Skeletal muscle satellite cell (primary cell): ENCODE measurements around the gene SLC39A13. TPM values are rescaled to one million over a fixed set of nuclear protein-coding genes. Genes with fewer than 3 reads are reported as not detected.
"Not testable (repeated sequence)": the region's sequence is repeated elsewhere in the genome, so short reads cannot be mapped to it uniquely, and the experiment has no call there.

Source experiments
- H3K27me3 ChIP-seq: 2 replicates; pipeline ENCODE4 v1.7.0; 2013; ENCODE audit warnings: low read length; ENCODE audit not compliant: control insufficient read depth, insufficient read depth
- H3K36me3 ChIP-seq: 2 replicates; pipeline ENCODE4 v1.7.0; 2013; ENCODE audit warnings: mild to moderate bottlenecking, control low read depth, low read length; ENCODE audit not compliant: insufficient read depth
- H3K4me1 ChIP-seq: 2 replicates; pipeline ENCODE4 v1.7.0; 2013; ENCODE audit warnings: low read length; ENCODE audit not compliant: control insufficient read depth, insufficient read depth
- H3K4me2 ChIP-seq: 2 replicates; pipeline ENCODE4 v1.7.0; 2013; ENCODE audit warnings: mild to moderate bottlenecking, low read length
- H3K4me3 ChIP-seq: 2 replicates; pipeline ENCODE4 v1.7.0; 2013; ENCODE audit warnings: low read length
- H3K9ac ChIP-seq: 2 replicates; pipeline ENCODE4 v1.7.0; 2013; ENCODE audit warnings: mild to moderate bottlenecking, low read depth, low read length, moderate library complexity
- H3K9me3 ChIP-seq: replicated peaks from 2 replicates; pipeline ENCODE4 v1.7.0; 2013; ENCODE audit warnings: mild to moderate bottlenecking, control low read depth, low read length
- small RNA-seq: library from RNA; depleted of rRNA; stranded (forward); fragments of <200 nt; gene quantifications from one replicate; pipeline ENCODE3, GENCODE V24; 2012

SLC39A13 gene

GRCh38 chr11:47448566-47449427 lies 40.4 kb downstream of the SLC39A13 start, which contains the start of gene RAPSN:
Gene RAPSN, minus strand, starts transcription at chr11:47449136. Its CDS starts 172 bp downstream, at chr11:47448964.
- peaks cover 22% of the 10 kb centered on the region for H3K4me1 ChIP-seq
- H3K27me3 ChIP-seq: no peaks in the 10 kb centered on the region
- peak within 1 kb of the TSS; percentile 86 for H3K9ac ChIP-seq
- peaks cover 10% of the 10 kb centered on the region for H3K36me3 ChIP-seq
- H3K4me3 ChIP-seq: peak within 1 kb of the TSS; percentile 73
- H3K4me2 ChIP-seq: peak within 1 kb of the TSS; percentile 79
- no peaks in the 10 kb centered on the region for H3K9me3 ChIP-seq

GRCh38 chr11:47449541-47449940 lies 41.2 kb downstream of the SLC39A13 start:
- H3K4me2 ChIP-seq: peak overlapping the region; percentile 79
- no peaks in the 10 kb centered on the region for H3K27me3 ChIP-seq
- peaks cover 22% of the 10 kb centered on the region for H3K4me1 ChIP-seq
- H3K4me3 ChIP-seq: no peak overlapping the region
- H3K36me3 ChIP-seq: peaks cover 10% of the 10 kb centered on the region
- peak overlapping the region; percentile 86 for H3K9ac ChIP-seq
- H3K9me3 ChIP-seq: no peaks in the 10 kb centered on the region

GRCh38 chr11:47451436-47451835 lies 43.0 kb downstream of the SLC39A13 start:
- Histone ChIP-seq H3K4me2 (no peak overlapping the region), H3K27me3 (no peaks in the 10 kb centered on the region), H3K4me1 (peaks cover 22% of the 10 kb centered on the region), H3K9me3 (no peaks in the 10 kb centered on the region), H3K9ac (no peak overlapping the region), H3K36me3 (peaks cover 7% of the 10 kb centered on the region), H3K4me3 (no peak overlapping the region)

GRCh38 chr11:47451990-47452389 lies 43.6 kb downstream of the SLC39A13 start:
- Histone ChIP-seq H3K4me3 (no peak overlapping the region), H3K9me3 (no peaks in the 10 kb centered on the region), H3K9ac (no peak overlapping the region), H3K27me3 (no peaks in the 10 kb centered on the region), H3K4me2 (no peak overlapping the region), H3K4me1 (peaks cover 19% of the 10 kb centered on the region), H3K36me3 (peaks cover 6% of the 10 kb centered on the region)

GRCh38 chr11:47453365-47453764 lies 45.0 kb downstream of the SLC39A13 start:
- H3K4me1 ChIP-seq: peaks cover 11% of the 10 kb centered on the region
- no peak overlapping the region for H3K4me2 ChIP-seq
- no peak overlapping the region for H3K4me3 ChIP-seq
- no peaks in the 10 kb centered on the region for H3K9me3 ChIP-seq
- H3K27me3 ChIP-seq: no peaks in the 10 kb centered on the region
- H3K9ac ChIP-seq: no peak overlapping the region
- no peaks in the 10 kb centered on the region for H3K36me3 ChIP-seq

- not testable (repeated sequence) for H3K9ac ChIP-seq, H3K4me3 ChIP-seq, H3K9me3 ChIP-seq, H3K4me1 ChIP-seq, H3K4me2 ChIP-seq, H3K36me3 ChIP-seq, H3K27me3 ChIP-seq
These were observed 45.9 kb downstream of the SLC39A13 start for GRCh38 chr11:47454258-47454671.

GRCh38 chr11:47460571-47461235 lies 52.3 kb downstream of the SLC39A13 start:
- H3K4me2 ChIP-seq: no peak overlapping the region
- H3K27me3 ChIP-seq: no peaks in the 10 kb centered on the region
- H3K9ac ChIP-seq: no peak overlapping the region
- H3K4me3 ChIP-seq: no peak overlapping the region
- no peaks in the 10 kb centered on the region for H3K9me3 ChIP-seq
- H3K36me3 ChIP-seq: peaks cover 21% of the 10 kb centered on the region
- H3K4me1 ChIP-seq: peaks cover 26% of the 10 kb centered on the region

- H3K9ac ChIP-seq: no peak overlapping the region
- peaks cover 37% of the 10 kb centered on the region for H3K4me1 ChIP-seq
- H3K36me3 ChIP-seq: peaks cover 21% of the 10 kb centered on the region
- no peak overlapping the region for H3K4me3 ChIP-seq
- H3K27me3 ChIP-seq: no peaks in the 10 kb centered on the region
- no peak overlapping the region for H3K4me2 ChIP-seq
- H3K9me3 ChIP-seq: no peaks in the 10 kb centered on the region
These were observed 53.5 kb downstream of the SLC39A13 start for GRCh38 chr11:47461876-47462275.

GRCh38 chr11:47464483-47464882 lies 56.1 kb downstream of the SLC39A13 start:
- Histone ChIP-seq H3K4me1 (peaks cover 56% of the 10 kb centered on the region), H3K9me3 (no peaks in the 10 kb centered on the region), H3K27me3 (no peaks in the 10 kb centered on the region), H3K36me3 (peaks cover 32% of the 10 kb centered on the region), H3K4me3 (no peak overlapping the region), H3K9ac (no peak overlapping the region), H3K4me2 (no peak overlapping the region)

Small RNAs within 50 kb of the gene (small RNA-seq; reads per million reads assigned to genes)
- not detected for gene MIR4487
